HG02763 (cell line): ENCODE data around the gene CHCHD3.

Source experiments
- ATAC-seq: cut with Tn5 transposase; IDR thresholded peaks from one replicate; pipeline ENCODE4 v1.9.1; 2021; ENCODE audit warnings: mild to moderate bottlenecking, moderate library complexity; ENCODE audit not compliant: unreplicated experiment

Gene CHCHD3

GRCh38 chr7:132830941-132831340, 250.9 kb downstream of the CHCHD3 start:
- ATAC-seq = no peak

- no peak for ATAC-seq
Observed at GRCh38 chr7:132828502-132828901, 253.4 kb downstream of the CHCHD3 start.

- no peak for ATAC-seq
Observed at GRCh38 chr7:132825932-132826835, 255.7 kb downstream of the CHCHD3 start.

GRCh38 chr7:132825222-132825621, 256.7 kb downstream of the CHCHD3 start:
- ATAC-seq = no peak

GRCh38 chr7:132819648-132820047, 262.2 kb downstream of the CHCHD3 start:
- no peak for ATAC-seq

- ATAC-seq = no peak
Observed at GRCh38 chr7:132817949-132818348, 263.9 kb downstream of the CHCHD3 start.

GRCh38 chr7:132815696-132816311, 266.1 kb downstream of the CHCHD3 start:
- no peak for ATAC-seq

- no peak for ATAC-seq
Observed at GRCh38 chr7:132815130-132815529, 266.8 kb downstream of the CHCHD3 start.

GRCh38 chr7:132810561-132810960, 271.3 kb downstream of the CHCHD3 start:
- no peak for ATAC-seq

GRCh38 chr7:132806834-132807233, 275.1 kb downstream of the CHCHD3 start:
- no peak for ATAC-seq

GRCh38 chr7:132805766-132806165, 276.1 kb downstream of the CHCHD3 start:
- no peak for ATAC-seq

GRCh38 chr7:132804849-132805485, 276.9 kb downstream of the CHCHD3 start:
- ATAC-seq = no peak

- no peak for ATAC-seq
Observed at GRCh38 chr7:132800522-132800921, 281.4 kb downstream of the CHCHD3 start.

- ATAC-seq = no peak
Observed at GRCh38 chr7:132799081-132799413, 282.8 kb downstream of the CHCHD3 start.

GRCh38 chr7:132797152-132797551, 284.7 kb downstream of the CHCHD3 start:
- ATAC-seq = no peak

GRCh38 chr7:132793474-132793873, 288.4 kb downstream of the CHCHD3 start:
- ATAC-seq = no peak

GRCh38 chr7:132791036-132791435, 290.9 kb downstream of the CHCHD3 start:
- ATAC-seq = no peak

- ATAC-seq = no peak
Observed at GRCh38 chr7:132790104-132790503, 291.8 kb downstream of the CHCHD3 start.

GRCh38 chr7:132789281-132789680, 292.6 kb downstream of the CHCHD3 start:
- no peak for ATAC-seq

- ATAC-seq = no peak
Observed at GRCh38 chr7:132785870-132786269, 296.0 kb downstream of the CHCHD3 start.

GRCh38 chr7:132784406-132784805, 297.5 kb downstream of the CHCHD3 start:
- ATAC-seq = no peak

GRCh38 chr7:132783824-132784223, 298.1 kb downstream of the CHCHD3 start:
- ATAC-seq = no peak
